HEK293 (cell line): ENCODE data around the gene RNF222.

ENCODE experiments used
- CTCF ChIA-PET: fragments of 350-600 bp; formaldehyde crosslinking; extraction: SDS; loops from one replicate; lab custom pipeline; 2021; ENCODE audit warnings: antibody characterized with exemption; lab: Yijun Ruan, JAX
- POLR2A ChIA-PET: fragments of 300-600 bp; formaldehyde crosslinking; extraction: SDS; loops from one replicate; lab custom pipeline; 2020; ENCODE audit warnings: antibody characterized with exemption, inconsistent platforms; lab: Yijun Ruan, JAX
- H3K27ac ChIP-seq: fragments of 200-500 bp; sonication (Bioruptor generic); 2 replicates; pipeline ENCODE4 v1.5.1; 2014; ENCODE audit warnings: low read depth, low read length, control low read depth, inconsistent platforms; ENCODE audit errors: extremely low read depth
- H3K36me3 ChIP-seq, 2 experiments: fragments of 200-500 bp in 1 of 2; sonication (Bioruptor generic) in 1 of 2; 1 replicate in 1 of 2; 2 replicates in 1 of 2; pipeline ENCODE4 v1.5.1; 2014 to 2017; ENCODE audit warnings: inconsistent platforms in 2 of 2, low read length in 2 of 2; ENCODE audit not compliant: control insufficient read depth in 2 of 2, insufficient read depth in 1 of 2
- H3K4me1 ChIP-seq: fragments of 200-500 bp; sonication (Bioruptor generic); 2 replicates; pipeline ENCODE4 v1.5.1; 2014; ENCODE audit warnings: mild to moderate bottlenecking, low read length, inconsistent platforms; ENCODE audit not compliant: control insufficient read depth, insufficient read depth
- H3K4me3 ChIP-seq: 2 replicates; pipeline ENCODE4 v1.5.1; 2011; ENCODE audit warnings: low read depth, mild to moderate bottlenecking, control low read depth, low read length, moderate library complexity
- H3K9me3 ChIP-seq: fragments of 200-500 bp; sonication (Bioruptor generic); 2 replicates; pipeline ENCODE4 v1.5.1; 2014; ENCODE audit warnings: low read depth, low read length, inconsistent platforms; ENCODE audit not compliant: control insufficient read depth, insufficient read depth
- AEBP2 ChIP-seq: fragments of 450-650 bp; formaldehyde crosslinking; IDR thresholded peaks from 2 replicates; pipeline ENCODE4 v1.5.1; 2016; ENCODE audit warnings: missing biosample characterization, missing genetic modification characterization, borderline replicate concordance
- ATF2 ChIP-seq: fragments of 450-650 bp; formaldehyde crosslinking; IDR thresholded peaks from 2 replicates; pipeline ENCODE4 v1.5.1; 2016; ENCODE audit warnings: missing biosample characterization, missing genetic modification characterization, low read depth
- CTCF ChIP-seq: fragments of 450-650 bp; formaldehyde crosslinking; IDR thresholded peaks from 2 replicates; pipeline ENCODE4 v1.5.1; 2016; ENCODE audit warnings: missing biosample characterization, missing genetic modification characterization
- IKZF3 ChIP-seq: fragments of 450-650 bp; IDR thresholded peaks from 2 replicates; pipeline ENCODE4 v1.5.0; 2018; ENCODE audit warnings: missing biosample characterization, mild to moderate bottlenecking, missing genetic modification characterization, moderate library complexity
- MYNN ChIP-seq: fragments of 450-650 bp; formaldehyde crosslinking; IDR thresholded peaks from 2 replicates; pipeline ENCODE4 v1.5.1; 2016; ENCODE audit warnings: missing biosample characterization, missing genetic modification characterization, borderline replicate concordance
- MZF1 ChIP-seq: fragments of 450-650 bp; formaldehyde crosslinking; IDR thresholded peaks from 2 replicates; pipeline ENCODE4 v1.5.1; 2017; ENCODE audit warnings: missing biosample characterization, missing genetic modification characterization, borderline replicate concordance
- PRDM10 ChIP-seq: fragments of 450-650 bp; formaldehyde crosslinking; IDR thresholded peaks from 2 replicates; pipeline ENCODE4 v1.5.1; 2016; ENCODE audit warnings: missing biosample characterization, missing genetic modification characterization
- SCRT1 ChIP-seq: fragments of 450-650 bp; formaldehyde crosslinking; IDR thresholded peaks from 2 replicates; pipeline ENCODE4 v1.5.1; 2016; ENCODE audit warnings: missing biosample characterization, missing genetic modification characterization, borderline replicate concordance
- TCF7L2 ChIP-seq: IDR thresholded peaks from 2 replicates; pipeline ENCODE4 v1.6.1; 2011; ENCODE audit warnings: low read depth, mild to moderate bottlenecking, inconsistent platforms, low read length, moderate library complexity, borderline replicate concordance
- ZBTB7A ChIP-seq: fragments of 450-650 bp; formaldehyde crosslinking; IDR thresholded peaks from 2 replicates; pipeline ENCODE4 v1.5.1; 2016; ENCODE audit warnings: low read depth, missing biosample characterization, missing genetic modification characterization
- ZFHX2 ChIP-seq: fragments of 450-650 bp; formaldehyde crosslinking; conservative IDR thresholded peaks from 2 replicates; pipeline ENCODE4 v1.5.1; 2016; ENCODE audit warnings: missing biosample characterization, missing genetic modification characterization
- ZNF121 ChIP-seq: fragments of 450-650 bp; formaldehyde crosslinking; IDR thresholded peaks from 2 replicates; pipeline ENCODE4 v1.5.1; 2016; ENCODE audit warnings: missing biosample characterization, missing genetic modification characterization
- ZNF24 ChIP-seq: fragments of 450-650 bp; formaldehyde crosslinking; IDR thresholded peaks from 2 replicates; pipeline ENCODE4 v1.5.1; 2016; ENCODE audit warnings: missing biosample characterization, missing genetic modification characterization
- ZNF248 ChIP-seq: fragments of 450-650 bp; formaldehyde crosslinking; IDR thresholded peaks from 2 replicates; pipeline ENCODE4 v1.5.1; 2017; ENCODE audit warnings: missing biosample characterization, missing genetic modification characterization
- ZNF341 ChIP-seq: fragments of 450-650 bp; formaldehyde crosslinking; IDR thresholded peaks from 2 replicates; pipeline ENCODE4; 2016; ENCODE audit warnings: low read depth, missing biosample characterization, missing genetic modification characterization
- ZNF426 ChIP-seq: fragments of 450-650 bp; formaldehyde crosslinking; IDR thresholded peaks from 2 replicates; pipeline ENCODE4 v1.5.1; 2017; ENCODE audit warnings: missing biosample characterization, missing genetic modification characterization, mild to moderate bottlenecking, inconsistent platforms, moderate library complexity
- ZNF654 ChIP-seq: fragments of 450-650 bp; formaldehyde crosslinking; IDR thresholded peaks from 2 replicates; pipeline ENCODE4 v1.5.1; 2016; ENCODE audit warnings: low read depth, missing biosample characterization, missing genetic modification characterization
- TF ChIP-seq, protein P1 (sequence below): fragments of 450-650 bp; formaldehyde crosslinking; IDR thresholded peaks from 2 replicates; pipeline ENCODE4 v1.5.1; 2016; ENCODE audit warnings: missing biosample characterization, missing genetic modification characterization
- TF ChIP-seq, protein P2 (sequence below): fragments of 450-650 bp; formaldehyde crosslinking; optimal IDR thresholded peaks from 2 replicates; pipeline ENCODE3; 2016; ENCODE audit warnings: missing biosample characterization, mild to moderate bottlenecking, missing genetic modification characterization

The RNF222 gene

DNA sequence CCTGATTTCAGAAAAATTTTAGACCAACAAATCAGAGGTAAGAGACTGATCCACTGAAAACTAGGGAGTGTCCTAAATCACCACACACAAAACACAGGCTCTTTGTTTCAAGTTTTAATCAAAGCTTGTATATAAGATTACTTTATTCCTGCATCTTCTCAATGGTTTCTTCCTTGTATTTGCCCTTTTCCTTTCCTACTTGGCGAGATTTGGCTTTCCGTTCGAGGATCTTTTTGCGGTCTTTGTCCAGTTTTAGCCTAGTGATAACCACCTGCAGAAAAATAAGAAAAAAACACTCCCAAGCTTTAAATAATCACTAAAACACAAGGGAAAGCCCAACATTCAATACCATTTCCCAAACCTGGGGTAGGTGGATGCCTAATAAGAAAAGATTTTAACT, 20.2 kb downstream of the RNF222 start:
- Histone ChIP-seq H3K4me3 (no peak overlapping the region), H3K4me1 (peaks cover 21% of the 10 kb centered on the region), H3K27ac (peak overlapping the region; percentile 90), H3K9me3 (no peaks in the 10 kb centered on the region), H3K36me3 (peaks cover 51 to 66% of the 10 kb centered on the region in 2 experiments)
- ChIA-PET CTCF (interaction anchor here (0.5 to 2.9 kb wide), 15 partner anchors 9 to 408 kb away, joined by 3 to 9 read pairs (median 4); no protein-coding TSS in a partner anchor), POLR2A (interaction anchor here (0.6 to 2.2 kb wide), 13 partner anchors 11 to 408 kb away, joined by 3 to 11 read pairs (median 4); partner anchors contain the start of genes AURKB, NDEL1, RANGRF and SLC25A35)
- TF ChIP-seq ZBTB7A (tag by site-specific recombination) (no peak), IKZF3 (tag by site-specific recombination) (peak; percentile 30; the same call in 1 of the 2 replicates), ZNF341 (tag by site-specific recombination) (no peak), AEBP2 (no peak), PRDM10 (peak; percentile 81)
- TF ChIP-seq, protein P1, sequence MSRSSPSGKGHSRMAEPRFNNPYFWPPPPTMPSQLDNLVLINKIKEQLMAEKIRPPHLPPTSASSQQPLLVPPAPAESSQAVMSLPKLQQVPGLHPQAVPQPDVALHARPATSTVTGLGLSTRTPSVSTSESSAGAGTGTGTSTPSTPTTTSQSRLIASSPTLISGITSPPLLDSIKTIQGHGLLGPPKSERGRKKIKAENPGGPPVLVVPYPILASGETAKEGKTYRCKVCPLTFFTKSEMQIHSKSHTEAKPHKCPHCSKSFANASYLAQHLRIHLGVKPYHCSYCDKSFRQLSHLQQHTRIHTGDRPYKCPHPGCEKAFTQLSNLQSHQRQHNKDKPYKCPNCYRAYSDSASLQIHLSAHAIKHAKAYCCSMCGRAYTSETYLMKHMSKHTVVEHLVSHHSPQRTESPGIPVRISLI (tag by site-specific recombination): no peak

- peaks cover 55 to 58% of the 10 kb centered on the region in 2 experiments for H3K36me3 ChIP-seq
- H3K27ac ChIP-seq: peak within 1 kb of the TSS; percentile 90
- peaks cover 16% of the 10 kb centered on the region for H3K4me1 ChIP-seq
- ChIA-PET POLR2A (interaction anchor here (0.6 to 2.6 kb wide), 20 partner anchors 8 to 409 kb away, joined by 3 to 13 read pairs (median 4); partner anchors contain the start of genes AURKB, CTC1, NDEL1 and PFAS), CTCF (interaction anchor here (0.5 to 2.9 kb wide), 23 partner anchors 9 to 1699 kb away, joined by 3 to 9 read pairs (median 4); no protein-coding TSS in a partner anchor)
- peak within 1 kb of the TSS; percentile 69 for H3K4me3 ChIP-seq
- no peaks in the 10 kb centered on the region for H3K9me3 ChIP-seq
- TF ChIP-seq TCF7L2: no peak
- no peak for TF ChIP-seq ZNF426
- no peak for TF ChIP-seq AEBP2
- TF ChIP-seq ZNF654 (tag by site-specific recombination): no peak
- no peak for TF ChIP-seq ATF2 (tag by site-specific recombination)
- no peak for TF ChIP-seq MYNN (tag by site-specific recombination)
- TF ChIP-seq ZNF121: peak; percentile 60; the same call in 1 of the 2 replicates
- TF ChIP-seq SCRT1 (tag by site-specific recombination): no peak
- TF ChIP-seq CTCF (tag by site-specific recombination): peak; percentile 96
- TF ChIP-seq ZFHX2 (tag by site-specific recombination): 0 out of 2 replicates have a peak, but pooled peaks have one; percentile 21
- peak; percentile 35 for TF ChIP-seq ZNF24
- TF ChIP-seq, protein P2, sequence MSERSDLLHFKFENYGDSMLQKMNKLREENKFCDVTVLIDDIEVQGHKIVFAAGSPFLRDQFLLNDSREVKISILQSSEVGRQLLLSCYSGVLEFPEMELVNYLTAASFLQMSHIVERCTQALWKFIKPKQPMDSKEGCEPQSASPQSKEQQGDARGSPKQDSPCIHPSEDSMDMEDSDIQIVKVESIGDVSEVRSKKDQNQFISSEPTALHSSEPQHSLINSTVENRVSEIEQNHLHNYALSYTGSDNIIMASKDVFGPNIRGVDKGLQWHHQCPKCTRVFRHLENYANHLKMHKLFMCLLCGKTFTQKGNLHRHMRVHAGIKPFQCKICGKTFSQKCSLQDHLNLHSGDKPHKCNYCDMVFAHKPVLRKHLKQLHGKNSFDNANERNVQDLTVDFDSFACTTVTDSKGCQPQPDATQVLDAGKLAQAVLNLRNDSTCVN (tag by site-specific recombination): peak; percentile 52
- peak; percentile 75 for TF ChIP-seq MZF1 (tag by site-specific recombination)
- no peak for TF ChIP-seq ZNF248
Measured at GRCh38 chr17:8376271-8377067, 21.2 kb downstream of the RNF222 start, which contains the start of gene KRABD2. KRABD2 (minus strand) TSS chr17:8376704.
